HepG2 (cell line): ENCODE results near the gene RNASE1. TPM values are rescaled to one million over a fixed set of nuclear protein-coding genes. Genes with fewer than 3 reads are reported as not detected.

ENCODE experiments used
- ATAC-seq: fragments of 200-7000 bp; cut with Tn5 transposase; 3 replicates; pipeline ENCODE4 v1.9.1; 2020; ENCODE audit warnings: mild to moderate bottlenecking, moderate library complexity
- BruUV-seq: library from RNA; stranded (reverse); fragments of 400-500 nt; replicated peaks from 2 replicates; lab custom pipeline; 2021; lab: Mats Ljungman, UMichigan
- CTCF ChIA-PET: fragments of 300-600 bp; formaldehyde crosslinking; extraction: SDS; loops from one replicate; lab custom pipeline; 2021; ENCODE audit warnings: low total read pairs, inconsistent platforms, low intra/inter-chr PET ratio; lab: Yijun Ruan, JAX
- POLR2A ChIA-PET: fragments of 350-600 bp; sonication (Branson Sonifier 250); formaldehyde crosslinking; loops from one replicate; lab custom pipeline; 2020; ENCODE audit warnings: antibody characterized with exemption, inconsistent platforms; lab: Yijun Ruan, JAX
- DNase-seq: peaks from one replicate; pipeline ENCODE4 v3.0.0-alpha.2; 2015; ENCODE audit warnings: low spot score
- FAIRE-seq: peaks from 3 replicates; lab custom pipeline; 2011; peaks lifted over from hg19 to GRCh38; lab: Jason Lieb, UNC
- H2AFZ ChIP-seq: one replicate; pipeline ENCODE4 v1.6.1; 2011; ENCODE audit warnings: low read length, inconsistent platforms
- H3K27ac ChIP-seq: fragments of 300-600 bp; 3 replicates; pipeline ENCODE4 v1.8.0; 2011; ENCODE audit warnings: mixed run types, mild to moderate bottlenecking, mixed read lengths, low read length, inconsistent platforms; ENCODE audit not compliant: insufficient read depth; ENCODE audit errors: extremely low read length
- H3K27me3 ChIP-seq, 2 experiments: fragments of 200-600 bp in 1 of 2; 2 replicates in 1 of 2; 3 replicates in 1 of 2; pipeline versions ENCODE4 v1.6.0 to v1.8.0; 2011; ENCODE audit warnings: low read length in 2 of 2, mild to moderate bottlenecking in 2 of 2, moderate library complexity in 2 of 2, inconsistent platforms in 1 of 2; ENCODE audit not compliant: insufficient read depth in 2 of 2, control insufficient read depth in 1 of 2
- H3K36me3 ChIP-seq, 2 experiments: fragments of 200-600 bp in 1 of 2; replicated peaks in 1 of 2; 2 replicates in 1 of 2; 3 replicates in 1 of 2; pipeline versions ENCODE4 v1.5.1 to v1.8.0; 2011; ENCODE audit warnings: low read length in 2 of 2, inconsistent platforms in 1 of 2; ENCODE audit not compliant: insufficient read depth in 2 of 2, control insufficient read depth in 1 of 2
- H3K4me1 ChIP-seq: 2 replicates; pipeline ENCODE4 v1.5.1; 2012; ENCODE audit warnings: low read length, inconsistent platforms; ENCODE audit not compliant: insufficient read depth
- H3K4me2 ChIP-seq: 2 replicates; pipeline ENCODE4 v1.6.0; 2011; ENCODE audit warnings: low read depth, low read length, inconsistent platforms
- H3K4me3 ChIP-seq, 3 experiments: fragments of 200-600 bp in 1 of 3; sonication (generic), shearing (Covaris generic) in 1 of 3; replicated peaks in 1 of 3; 2 replicates each; pipeline ENCODE4 v1.5.1; 2011 to 2016; ENCODE audit warnings: low read length in 3 of 3, inconsistent platforms in 2 of 3, low read depth in 2 of 3, mild to moderate bottlenecking in 2 of 3, control low read depth in 1 of 3, mixed read lengths in 1 of 3; ENCODE audit not compliant: insufficient read depth in 1 of 3
- H3K79me2 ChIP-seq: one replicate; pipeline ENCODE4 v1.6.1; 2011; ENCODE audit warnings: low read length, inconsistent platforms; ENCODE audit not compliant: insufficient read depth
- H3K9ac ChIP-seq: 2 replicates; pipeline ENCODE4 v1.6.0; 2011; ENCODE audit warnings: mild to moderate bottlenecking, low read depth, low read length, inconsistent platforms; ENCODE audit not compliant: insufficient read depth
- H3K9me3 ChIP-seq: 2 replicates; pipeline ENCODE4 v1.5.1; 2012; ENCODE audit warnings: mild to moderate bottlenecking, low read length
- H4K20me1 ChIP-seq: 2 replicates; pipeline ENCODE4 v1.6.0; 2011; ENCODE audit warnings: inconsistent platforms, mild to moderate bottlenecking, low read length, moderate library complexity; ENCODE audit not compliant: insufficient read depth
- GPN1 ChIP-seq: sonication (generic); formaldehyde crosslinking; IDR thresholded peaks from 2 replicates; pipeline ENCODE4 v1.5.1; 2020; ENCODE audit warnings: missing genetic modification reagents, borderline replicate concordance
- HIC2 ChIP-seq: sonication (generic); formaldehyde crosslinking; IDR thresholded peaks from 2 replicates; pipeline ENCODE4 v1.9.0; 2022; ENCODE audit warnings: low read depth, missing genetic modification reagents
- HOXA3 ChIP-seq: sonication (generic); formaldehyde crosslinking; IDR thresholded peaks from 2 replicates; pipeline ENCODE4 v1.5.0; 2020; ENCODE audit warnings: missing genetic modification reagents
- KLF11 ChIP-seq: IDR thresholded peaks from 2 replicates; pipeline ENCODE4 v1.6.1; 2016; ENCODE audit warnings: missing compliant biosample characterization
- NFATC3 ChIP-seq: sonication (generic); formaldehyde crosslinking; IDR thresholded peaks from 2 replicates; pipeline ENCODE4 v1.5.1; 2020; ENCODE audit warnings: mild to moderate bottlenecking, missing genetic modification reagents
- NFIB ChIP-seq: sonication (generic); formaldehyde crosslinking; IDR thresholded peaks from 2 replicates; pipeline ENCODE4 v1.9.0; 2021; ENCODE audit warnings: missing genetic modification reagents, mild to moderate bottlenecking, borderline replicate concordance
- PRDM10 ChIP-seq: sonication (generic); formaldehyde crosslinking; IDR thresholded peaks from 2 replicates; pipeline ENCODE4 v1.4.0; 2020; ENCODE audit warnings: low read depth, missing genetic modification reagents
- SIX1 ChIP-seq: sonication (generic); formaldehyde crosslinking; IDR thresholded peaks from 2 replicates; pipeline ENCODE4 v1.4.0; 2020; ENCODE audit warnings: missing genetic modification reagents, borderline replicate concordance
- ZBTB25 ChIP-seq: IDR thresholded peaks from 2 replicates; pipeline ENCODE4 v1.6.1; 2018; ENCODE audit warnings: missing genetic modification reagents
- ZBTB38 ChIP-seq: sonication (generic); formaldehyde crosslinking; IDR thresholded peaks from 2 replicates; pipeline ENCODE4 v1.5.1; 2020; ENCODE audit warnings: mild to moderate bottlenecking, missing genetic modification reagents
- ZBTB7B ChIP-seq: sonication (generic); formaldehyde crosslinking; IDR thresholded peaks from 2 replicates; pipeline ENCODE4 v1.4.0; 2020; ENCODE audit warnings: missing genetic modification reagents
- ZNF335 ChIP-seq: sonication (generic); formaldehyde crosslinking; IDR thresholded peaks from 2 replicates; pipeline ENCODE4 v1.4.0; 2020; ENCODE audit warnings: missing genetic modification reagents
- ZNF605 ChIP-seq: sonication (generic); formaldehyde crosslinking; IDR thresholded peaks from 2 replicates; pipeline ENCODE4 v1.8.0; 2022; ENCODE audit warnings: mild to moderate bottlenecking, missing genetic modification reagents
- ZNF644 ChIP-seq: IDR thresholded peaks from 2 replicates; pipeline ENCODE4 v1.6.1; 2016; ENCODE audit warnings: low read depth
- WGBS: methylation state at CpG from one replicate; pipeline ENCODE4 v1.1.6; 2017; ENCODE audit warnings: low lambda C conversion rate; 5-methylcytosine and 5-hydroxymethylcytosine counted together
- in situ Hi-C: cut with HindIII; loops from 2 replicates; pipeline ENCODE4 v1.10.0; 2017; ENCODE audit warnings: low pct_unique_long_range_greater_than_20kb; ENCODE audit not compliant: extremely low pct_ligation_motif_present
- intact Hi-C: fragments of 100-400 bp; cut with micrococcal nuclease; formaldehyde crosslinking; loops from one replicate; pipeline ENCODE4 v1.10.0; 2022; ENCODE audit not compliant: unreplicated experiment
- polyA plus RNA-seq, 8 experiments: library from polyadenylated mRNA; depleted of rRNA in 3 of 8; stranded (reverse) in 7 of 8; unstranded in 1 of 8; fragments of >200 nt; fragmentation: Illumina TruSeq in 4 of 8; extraction: Trizol in 4 of 8; gene quantifications; 2 replicates each; pipeline versions ENCODE4 v1.2.1 to v1.2.3, GENCODE V29; 2011 to 2016; ENCODE audit warnings: low read depth in 4 of 8, missing spikeins in 1 of 8, mixed read lengths in 1 of 8; ENCODE audit not compliant: insufficient read depth in 1 of 8
- total RNA-seq, 5 experiments: library from RNA; depleted of rRNA; stranded (reverse); fragments of >200 nt; fragmentation: Illumina TruSeq; extraction: Trizol; gene quantifications; 2 replicates each; pipeline ENCODE4 v1.2.3, GENCODE V29; 2016; ENCODE audit warnings: low read depth in 1 of 5

RNASE1 gene
- total and polyA plus RNA-seq, 2 of the 13 experiments (the other 11 are each of a cell fraction or from before 2014, with no cell fraction given), result not detected

- no TSS peak for BruUV-seq
- Histone ChIP-seq H3K9ac (no peak overlapping the region), H3K79me2 (no peaks in the 10 kb centered on the region), H3K4me2 (no peak overlapping the region), H2AFZ (no peak overlapping the region), H3K4me3 (no peak overlapping the region), H3K4me1 (peaks cover 6% of the 10 kb centered on the region), H3K27me3 (no peaks in the 10 kb centered on the region), H3K9me3 (no peaks in the 10 kb centered on the region), H3K27ac (no peak overlapping the region), H3K36me3 (no peaks in the 10 kb centered on the region), H4K20me1 (no peaks in the 10 kb centered on the region)
- no peak for FAIRE-seq
- ATAC-seq, result no peak
- in situ Hi-C loops (no loop called here), intact Hi-C loops (no loop called here)
- ChIA-PET POLR2A (no interaction called here), CTCF (no interaction called here)
- 22% methylated on average over 7 of the region's 7 CpGs for WGBS
- TF ChIP-seq PRDM10 (CRISPR knock-in tag) (no peak), HIC2 (CRISPR knock-in tag) (no peak), KLF11 (CRISPR knock-in tag) (no peak), ZBTB7B (CRISPR knock-in tag) (no peak), NFATC3 (CRISPR knock-in tag) (no peak), HOXA3 (CRISPR knock-in tag) (no peak), ZNF644 (no peak), ZNF605 (CRISPR knock-in tag) (no peak), ZBTB25 (CRISPR knock-in tag) (no peak), NFIB (CRISPR knock-in tag) (no peak), GPN1 (CRISPR knock-in tag) (no peak), SIX1 (CRISPR knock-in tag) (no peak), ZBTB38 (CRISPR knock-in tag) (no peak), ZNF335 (CRISPR knock-in tag) (no peak)
- no peak for DNase-seq
Observed at GRCh38 chr14:20794644-20795369, 7.8 kb downstream of the RNASE1 start.
